Measurements from ENCODE around the gene LINGO3.

LINGO3 gene

DNA sequence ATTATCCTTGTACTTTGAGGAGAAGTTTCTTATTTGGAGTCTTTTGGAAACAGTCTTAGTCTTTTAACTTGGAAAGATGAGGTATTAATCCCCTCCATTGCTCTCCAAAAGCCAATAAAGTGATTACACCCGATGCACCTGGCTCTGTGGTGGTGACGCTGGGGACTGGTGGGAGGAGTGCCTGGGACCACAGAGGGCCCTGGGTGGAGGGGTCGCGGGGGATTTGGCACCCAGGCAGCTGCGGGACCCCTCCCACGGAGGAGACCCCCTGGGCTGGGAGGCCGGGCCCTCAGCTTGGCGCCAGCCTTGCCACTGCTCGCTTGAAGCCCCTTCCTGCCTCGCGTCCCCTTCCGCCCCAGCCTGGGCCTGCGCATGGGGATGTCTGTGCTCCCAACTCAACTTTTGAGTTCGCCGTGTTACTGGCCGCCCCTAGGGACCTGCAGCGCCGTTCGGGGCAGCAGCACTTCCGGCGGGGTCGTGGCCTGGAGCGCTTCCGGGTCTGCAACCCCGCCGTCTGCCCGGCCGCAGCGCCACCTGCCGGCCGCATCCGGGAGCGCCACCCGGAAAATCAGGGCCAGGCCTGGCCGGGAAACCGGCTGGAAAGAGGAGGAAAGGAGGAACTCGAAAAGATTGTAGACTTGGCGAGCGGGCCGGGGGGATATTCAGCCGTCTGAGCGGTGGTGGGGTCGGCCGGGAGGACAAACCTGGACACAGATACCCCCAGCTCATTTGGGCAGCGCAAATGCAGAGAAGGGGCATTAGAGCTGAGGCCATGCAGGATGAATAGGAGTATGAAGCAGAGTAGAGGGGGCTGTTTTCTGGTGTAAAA lies 34.4 kb downstream of the LINGO3 start:
- Histone ChIP-seq H3K9me3 (ENCODE audit: low read depth, low read length) (no peaks in the 10 kb centered on the region), H3K27ac (no peak overlapping the region), H3K36me3 (ENCODE audit: insufficient read depth, low read length) (peaks cover 36% of the 10 kb centered on the region), H3K9ac (ENCODE audit: insufficient read length) (no peak overlapping the region), H3K4me3 (no peak overlapping the region)
- no peak for DNase-seq (ENCODE audit: low read depth, low spot score)
- TF ChIP-seq FOXP2 (optimal IDR thresholded peaks at IDR 0.05; ENCODE audit: control extremely low read depth, extremely low read length, insufficient read depth) = no peak
- no peak for TF ChIP-seq EZH2 (IDR thresholded peaks at IDR 0.05)
- peak; percentile 64; the same call in 1 of the 2 replicates for TF ChIP-seq POLR2AphosphoS5 (IDR thresholded peaks at IDR 0.05; ENCODE audit: borderline replicate concordance, low read depth, low read length)

DNA sequence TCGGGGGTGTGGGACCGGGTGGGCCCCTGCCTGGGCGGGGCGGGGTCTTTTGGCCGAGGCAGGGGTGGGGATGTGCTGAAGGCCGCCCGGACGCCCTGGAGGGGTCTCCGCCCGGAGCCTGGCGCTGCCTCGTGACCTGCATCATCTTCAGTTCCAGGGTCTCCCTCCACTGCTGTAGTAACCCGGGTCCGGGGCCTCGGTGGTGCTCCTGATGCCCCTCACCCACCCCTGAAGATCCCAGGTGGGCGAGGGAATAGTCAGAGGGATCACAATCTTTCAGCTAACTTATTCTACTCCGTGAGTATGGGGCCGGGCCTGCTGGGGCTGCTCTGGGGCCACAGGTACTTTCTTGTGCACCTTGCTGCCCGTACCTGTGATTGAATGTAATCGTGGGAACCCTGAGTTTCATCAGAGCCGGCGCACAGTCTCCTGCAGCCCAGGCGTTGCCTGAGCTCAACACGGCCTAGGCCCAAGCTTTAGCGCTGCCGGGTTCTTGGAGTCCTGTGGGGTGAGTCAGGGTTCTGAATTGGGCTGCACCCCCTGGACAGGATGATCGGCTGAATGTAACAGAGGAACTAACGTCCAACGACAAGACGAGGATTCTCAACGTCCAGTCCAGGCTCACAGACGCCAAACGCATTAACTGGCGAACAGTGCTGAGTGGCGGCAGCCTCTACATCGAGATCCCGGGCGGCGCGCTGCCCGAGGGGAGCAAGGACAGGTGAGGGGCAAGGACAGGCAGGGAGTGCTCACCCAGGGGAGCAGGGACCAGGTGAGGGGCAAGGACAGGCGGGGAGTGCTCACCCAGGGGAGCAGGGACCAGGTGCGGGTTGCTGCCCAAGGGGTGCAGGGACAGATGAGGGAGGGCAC lies 36.5 kb downstream of the LINGO3 start:
- Histone ChIP-seq H3K27ac (peak overlapping the region; percentile 81; the same call in 1 of the 2 replicates), H3K9ac (ENCODE audit: insufficient read length) (peak overlapping the region; percentile 93), H3K36me3 (ENCODE audit: insufficient read depth, low read length) (peaks cover 36% of the 10 kb centered on the region), H3K9me3 (ENCODE audit: low read depth, low read length) (no peaks in the 10 kb centered on the region), H3K4me3 (peak overlapping the region; percentile 96)
- TF ChIP-seq FOXP2 (optimal IDR thresholded peaks at IDR 0.05; ENCODE audit: control extremely low read depth, extremely low read length, insufficient read depth) (no peak), POLR2AphosphoS5 (IDR thresholded peaks at IDR 0.05; ENCODE audit: borderline replicate concordance, low read depth, low read length) (no peak), EZH2 (IDR thresholded peaks at IDR 0.05) (no peak)
- no peak for DNase-seq (ENCODE audit: low read depth, low spot score)

DNA sequence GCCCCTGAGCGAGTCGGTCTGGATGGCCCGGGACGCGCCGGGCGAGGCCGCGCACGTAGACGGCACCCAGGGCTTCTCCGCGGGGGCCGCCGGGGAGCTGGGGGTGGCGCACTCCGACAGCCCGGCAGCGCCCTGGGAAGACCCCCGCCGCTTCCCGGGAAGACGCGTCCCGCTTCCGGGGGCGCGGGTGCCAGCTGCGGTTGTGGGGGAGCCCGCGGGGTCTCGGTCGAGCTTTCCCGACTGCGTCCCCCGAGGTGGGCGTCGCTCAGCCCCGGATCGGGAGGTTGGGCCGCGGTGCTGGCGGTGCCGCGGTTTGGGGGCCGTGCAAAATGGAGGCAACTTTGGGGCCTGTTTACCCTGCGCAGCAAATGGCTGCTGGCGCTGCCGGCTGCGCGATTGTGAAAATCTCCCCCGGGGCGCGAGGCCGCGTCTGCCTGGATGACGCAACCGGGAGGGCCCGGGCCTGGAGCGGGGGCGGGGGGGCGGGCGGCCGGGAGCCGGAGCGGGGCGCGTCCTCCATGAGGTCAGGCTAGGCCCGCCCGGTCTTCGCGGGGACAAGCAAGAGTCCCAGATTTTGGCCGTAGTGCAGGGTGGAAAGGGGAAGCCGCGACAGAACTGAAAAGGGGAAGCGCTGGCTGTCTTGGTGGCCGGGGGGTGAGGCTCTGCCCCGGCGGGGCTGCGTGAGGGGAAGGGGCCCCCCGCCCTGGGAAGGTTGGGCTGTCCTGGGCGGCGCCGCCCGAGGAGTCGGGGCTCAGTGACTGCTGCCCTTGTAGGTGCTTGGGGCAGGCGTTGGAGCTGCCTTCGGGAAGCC lies 37.3 kb downstream of the LINGO3 start:
- no peak for DNase-seq (ENCODE audit: low read depth, low spot score)
- no peaks in the 10 kb centered on the region for H3K9me3 ChIP-seq (ENCODE audit: low read depth, low read length)
- no peak for TF ChIP-seq EZH2 (IDR thresholded peaks at IDR 0.05)
- no peak; the same call in 1 of the 2 replicates for TF ChIP-seq POLR2AphosphoS5 (IDR thresholded peaks at IDR 0.05; ENCODE audit: borderline replicate concordance, low read depth, low read length)
- no peak for TF ChIP-seq FOXP2 (optimal IDR thresholded peaks at IDR 0.05; ENCODE audit: control extremely low read depth, extremely low read length, insufficient read depth)
- H3K4me3 ChIP-seq = peak overlapping the region; percentile 96
- H3K9ac ChIP-seq (ENCODE audit: insufficient read length) = peak overlapping the region; percentile 93
- H3K27ac ChIP-seq = peak overlapping the region; percentile 81
- peaks cover 36% of the 10 kb centered on the region for H3K36me3 ChIP-seq (ENCODE audit: insufficient read depth, low read length)

GRCh38 chr19:2270157-2270422 lies 37.9 kb downstream of the LINGO3 start:
- H3K4me3 ChIP-seq = peak overlapping the region; percentile 96
- H3K9ac ChIP-seq (ENCODE audit: insufficient read length) = peak overlapping the region; percentile 93
- H3K9me3 ChIP-seq (ENCODE audit: low read depth, low read length) = no peaks in the 10 kb centered on the region
- peak overlapping the region; percentile 80 for H3K27ac ChIP-seq
- DNase-seq (ENCODE audit: low read depth, low spot score) = no peak
- peaks cover 36% of the 10 kb centered on the region for H3K36me3 ChIP-seq (ENCODE audit: insufficient read depth, low read length)
- TF ChIP-seq POLR2AphosphoS5 (IDR thresholded peaks at IDR 0.05; ENCODE audit: borderline replicate concordance, low read depth, low read length) = no peak
- TF ChIP-seq EZH2 (IDR thresholded peaks at IDR 0.05) = no peak
- no peak for TF ChIP-seq FOXP2 (optimal IDR thresholded peaks at IDR 0.05; ENCODE audit: control extremely low read depth, extremely low read length, insufficient read depth)

DNA sequence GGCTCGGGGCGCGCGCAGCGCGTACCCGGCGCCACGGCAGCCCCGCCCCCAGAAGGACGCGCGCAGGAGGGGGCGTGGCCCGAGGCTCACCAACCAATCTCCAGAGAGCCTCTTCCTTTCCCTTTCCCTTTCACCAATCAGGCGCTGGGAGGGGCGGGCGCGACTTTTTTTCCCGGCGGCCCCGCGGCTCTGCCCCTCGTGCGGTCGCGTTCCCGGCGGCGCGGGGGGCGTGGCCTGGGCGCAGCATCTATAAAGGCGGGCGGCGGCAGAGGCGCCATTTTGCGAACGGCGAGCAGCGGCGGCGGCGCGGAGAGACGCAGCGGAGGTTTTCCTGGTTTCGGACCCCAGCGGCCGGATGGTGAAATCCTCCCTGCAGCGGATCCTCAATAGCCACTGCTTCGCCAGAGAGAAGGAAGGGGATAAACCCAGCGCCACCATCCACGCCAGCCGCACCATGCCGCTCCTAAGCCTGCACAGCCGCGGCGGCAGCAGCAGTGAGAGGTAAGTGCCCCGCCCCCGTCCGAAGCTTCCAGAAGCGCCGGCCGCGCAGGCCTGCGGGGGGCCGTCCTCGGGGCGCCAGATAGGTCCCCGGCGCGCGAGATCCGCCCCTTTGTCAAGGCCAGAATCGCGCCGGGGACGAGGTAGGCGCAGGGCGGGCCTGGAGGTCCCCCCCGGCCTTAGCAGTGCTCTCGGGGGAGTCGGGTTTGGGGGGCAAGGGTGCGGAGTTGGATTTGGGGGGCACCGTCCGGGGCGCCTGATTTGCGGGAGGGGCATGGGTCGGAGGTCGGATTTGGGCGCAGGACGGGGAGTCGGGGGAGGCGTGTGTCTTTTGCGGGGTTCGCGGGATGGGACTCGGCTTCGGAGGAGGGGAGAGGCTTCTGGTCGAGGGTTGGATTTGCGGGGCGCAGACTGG lies 38.5 kb downstream of the LINGO3 start:
- peaks cover 36% of the 10 kb centered on the region for H3K36me3 ChIP-seq (ENCODE audit: insufficient read depth, low read length)
- peak overlapping the region; percentile 93 for H3K9ac ChIP-seq (ENCODE audit: insufficient read length)
- H3K4me3 ChIP-seq = peak overlapping the region; percentile 96
- H3K9me3 ChIP-seq (ENCODE audit: low read depth, low read length) = no peaks in the 10 kb centered on the region
- peak overlapping the region; percentile 80 for H3K27ac ChIP-seq
- DNase-seq (ENCODE audit: low read depth, low spot score) = peak; percentile 77
- TF ChIP-seq EZH2 (IDR thresholded peaks at IDR 0.05) (no peak), POLR2AphosphoS5 (IDR thresholded peaks at IDR 0.05; ENCODE audit: borderline replicate concordance, low read depth, low read length) (peak; percentile 99)

DNA sequence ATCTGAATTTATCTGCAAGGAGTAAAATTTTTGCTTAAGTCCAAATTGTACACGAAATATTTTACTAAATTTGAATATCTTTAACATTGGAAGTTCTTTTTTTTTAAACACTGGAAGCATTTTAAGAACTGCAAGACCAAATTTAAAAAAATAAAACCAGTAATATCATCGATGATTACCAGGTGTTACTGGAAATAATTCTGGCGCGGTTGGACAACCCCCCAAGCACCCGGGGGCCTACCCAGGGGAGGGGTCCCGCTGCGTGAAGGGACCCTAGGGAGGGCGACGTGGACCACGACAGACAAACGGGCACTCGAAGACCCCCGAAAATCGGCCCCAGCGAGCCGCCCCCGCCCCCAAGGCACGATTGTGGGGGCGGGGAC lies 39.1 kb downstream of the LINGO3 start:
- peaks cover 29% of the 10 kb centered on the region for H3K36me3 ChIP-seq (ENCODE audit: insufficient read depth, low read length)
- H3K27ac ChIP-seq = peak overlapping the region; percentile 73
- peak overlapping the region; percentile 85 for H3K9ac ChIP-seq (ENCODE audit: insufficient read length)
- H3K4me3 ChIP-seq = peak overlapping the region; percentile 96
- no peak for TF ChIP-seq FOXP2 (optimal IDR thresholded peaks at IDR 0.05; ENCODE audit: control extremely low read depth, extremely low read length, insufficient read depth)
- TF ChIP-seq EZH2 (IDR thresholded peaks at IDR 0.05) = no peak
- TF ChIP-seq POLR2AphosphoS5 (IDR thresholded peaks at IDR 0.05; ENCODE audit: borderline replicate concordance, low read depth, low read length) = no peak
- H3K9me3 ChIP-seq (ENCODE audit: low read depth, low read length) = no peaks in the 10 kb centered on the region
- no peak for DNase-seq (ENCODE audit: low read depth, low spot score)

GRCh38 chr19:2268480-2268830 lies 39.5 kb downstream of the LINGO3 start:
- Histone ChIP-seq H3K4me3 (peak overlapping the region; percentile 96), H3K27ac (peak overlapping the region; percentile 73), H3K9me3 (ENCODE audit: low read depth, low read length) (no peaks in the 10 kb centered on the region), H3K9ac (ENCODE audit: insufficient read length) (peak overlapping the region; percentile 85), H3K36me3 (ENCODE audit: insufficient read depth, low read length) (peaks cover 25% of the 10 kb centered on the region)
- no peak for DNase-seq (ENCODE audit: low read depth, low spot score)
- TF ChIP-seq EZH2 (IDR thresholded peaks at IDR 0.05) (no peak), POLR2AphosphoS5 (IDR thresholded peaks at IDR 0.05; ENCODE audit: borderline replicate concordance, low read depth, low read length) (no peak), FOXP2 (optimal IDR thresholded peaks at IDR 0.05; ENCODE audit: control extremely low read depth, extremely low read length, insufficient read depth) (no peak)
